T-helper 1 cell treated with Interleukin-12 subunit alpha and Interleukin-12 subunit beta and Interleukin-4 antibody, amounts not matched to agents 30 μg/mL and 1 μg/mL, for 36 hours (primary cell): ENCODE measurements around the gene ADAP1.

ENCODE experiments used
- H3K27ac Mint-ChIP-seq: one replicate; pipeline ENCODE4 v1.8.0; 2021; ENCODE audit warnings: mild to moderate bottlenecking, mixed read lengths
- H3K27me3 Mint-ChIP-seq: one replicate; pipeline ENCODE4 v1.8.0; 2021; ENCODE audit warnings: low read depth, mixed read lengths
- H3K36me3 Mint-ChIP-seq: one replicate; pipeline ENCODE4 v1.8.0; 2021; ENCODE audit warnings: low read depth, mixed read lengths
- H3K4me1 Mint-ChIP-seq: one replicate; pipeline ENCODE4 v1.8.0; 2021; ENCODE audit warnings: low read depth, mixed read lengths
- H3K4me3 Mint-ChIP-seq: one replicate; pipeline ENCODE4 v1.8.0; 2021; ENCODE audit warnings: mild to moderate bottlenecking, moderate library complexity, mixed read lengths
- H3K9me3 Mint-ChIP-seq: one replicate; pipeline ENCODE4 v1.8.0; 2021; ENCODE audit warnings: mixed read lengths

The ADAP1 gene

DNA sequence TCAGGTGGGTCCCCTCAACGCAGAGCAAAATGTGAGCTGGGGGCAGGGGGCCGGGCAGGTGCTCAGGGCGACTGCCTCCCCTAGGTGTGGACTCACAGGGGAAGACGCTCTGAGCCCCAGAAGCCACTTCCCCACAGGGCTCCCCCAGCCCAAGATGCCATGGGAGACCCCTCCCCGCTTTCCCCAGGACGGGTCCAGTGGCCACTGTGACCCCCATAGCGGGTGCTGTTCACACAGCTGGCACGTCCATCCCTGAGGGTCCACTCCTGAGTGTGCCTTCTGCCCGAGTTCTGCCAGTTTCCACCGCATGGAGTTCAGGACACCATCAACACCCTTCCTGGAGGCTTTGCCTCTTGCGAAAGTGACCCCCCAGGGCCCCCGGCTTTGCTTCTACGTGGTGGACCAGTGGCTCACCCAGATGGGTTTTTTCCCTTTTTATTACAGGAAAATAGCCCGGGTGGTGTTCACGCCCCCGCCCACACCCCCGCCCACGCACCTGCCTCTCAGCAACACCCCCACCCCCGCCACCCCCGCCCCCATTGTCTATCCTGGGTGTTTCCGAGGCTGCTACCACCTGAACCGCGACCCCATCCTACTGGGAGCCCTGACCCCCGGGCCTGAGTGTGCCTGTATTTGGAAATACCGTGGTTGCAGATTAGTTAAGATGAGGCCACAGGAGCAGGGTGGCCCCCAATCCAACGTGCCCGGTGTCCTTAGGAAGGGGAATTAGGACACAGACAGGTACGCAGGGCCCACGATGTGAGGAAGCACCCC lies 32.0 kb downstream of the ADAP1 start:
- H3K9me3 Mint-ChIP-seq, result no peaks in the 10 kb centered on the region
- H3K27me3 Mint-ChIP-seq, result no peaks in the 10 kb centered on the region
- H3K4me3 Mint-ChIP-seq, result peak overlapping the region; percentile 77
- H3K36me3 Mint-ChIP-seq, result peaks cover 2% of the 10 kb centered on the region
- H3K4me1 Mint-ChIP-seq, result peaks cover 18% of the 10 kb centered on the region
- H3K27ac Mint-ChIP-seq, result peak overlapping the region; percentile 87

DNA sequence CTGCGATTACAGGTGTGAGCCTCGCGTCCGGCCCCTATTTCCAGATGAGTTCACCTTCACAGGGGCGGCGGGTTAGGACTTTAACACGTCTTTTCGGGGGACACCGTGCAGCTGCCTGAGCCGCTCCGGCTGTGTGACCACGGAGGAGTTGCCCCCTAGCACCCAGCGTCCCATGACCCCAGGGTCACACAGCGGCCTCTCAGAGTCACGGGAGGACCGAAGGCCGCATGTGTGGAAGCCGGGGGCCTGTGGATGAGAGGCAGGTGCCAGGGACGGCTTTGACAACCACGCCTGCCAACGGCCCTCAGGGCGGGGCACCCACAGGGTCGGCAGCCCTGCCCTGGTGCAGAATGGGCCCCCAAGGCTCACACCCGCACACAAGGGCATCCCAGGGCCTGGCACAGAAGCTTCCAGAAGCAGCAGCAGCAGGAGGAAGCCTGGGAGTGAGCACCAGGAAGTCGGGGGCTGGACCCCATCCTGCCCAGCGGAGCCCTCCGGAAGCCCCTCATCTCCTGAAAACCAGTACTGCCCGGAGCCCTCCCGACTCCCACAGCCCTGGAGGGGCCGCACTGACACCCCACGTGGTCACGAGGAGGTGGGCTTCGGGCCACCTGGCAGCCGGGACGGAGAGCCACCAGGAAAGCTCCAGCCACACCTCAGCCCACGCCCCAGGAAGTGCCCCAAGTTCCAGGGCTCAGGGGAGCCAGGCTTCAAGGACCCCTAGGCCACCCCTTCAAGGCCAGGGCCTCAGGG lies 32.7 kb downstream of the ADAP1 start:
- peak overlapping the region; percentile 62 for H3K27ac Mint-ChIP-seq

DNA sequence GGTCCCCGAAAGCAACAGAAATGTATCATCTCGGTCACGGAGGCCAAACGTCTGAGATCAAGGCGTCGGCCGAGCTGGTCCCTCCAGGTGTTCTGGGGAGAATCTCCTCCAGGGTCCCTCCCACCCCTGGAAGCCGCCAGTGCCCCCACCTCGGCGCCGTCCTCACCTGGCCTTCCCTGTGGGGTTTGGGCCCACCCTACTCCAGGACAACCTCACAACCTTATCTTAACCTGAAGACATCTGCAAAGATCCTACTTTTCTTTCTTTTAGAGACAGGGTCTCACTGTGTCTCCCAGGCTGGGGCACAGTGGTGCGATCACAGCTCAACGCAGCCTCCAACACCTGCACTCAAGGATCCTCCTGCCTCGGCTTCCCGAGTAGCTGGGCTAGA lies 33.4 kb downstream of the ADAP1 start:
- H3K27me3 Mint-ChIP-seq, result no peaks in the 10 kb centered on the region
- H3K27ac Mint-ChIP-seq, result peak overlapping the region; percentile 62
- H3K4me3 Mint-ChIP-seq, result no peak overlapping the region
- H3K4me1 Mint-ChIP-seq, result peaks cover 18% of the 10 kb centered on the region
- H3K9me3 Mint-ChIP-seq, result no peaks in the 10 kb centered on the region
- peaks cover 2% of the 10 kb centered on the region for H3K36me3 Mint-ChIP-seq

More for the DNA sequence above, 32.7 kb downstream of the ADAP1 start:
- H3K27me3 Mint-ChIP-seq, result no peaks in the 10 kb centered on the region
- H3K4me3 Mint-ChIP-seq, result no peak overlapping the region
- peaks cover 2% of the 10 kb centered on the region for H3K36me3 Mint-ChIP-seq
- peaks cover 18% of the 10 kb centered on the region for H3K4me1 Mint-ChIP-seq
- H3K9me3 Mint-ChIP-seq, result no peaks in the 10 kb centered on the region

DNA sequence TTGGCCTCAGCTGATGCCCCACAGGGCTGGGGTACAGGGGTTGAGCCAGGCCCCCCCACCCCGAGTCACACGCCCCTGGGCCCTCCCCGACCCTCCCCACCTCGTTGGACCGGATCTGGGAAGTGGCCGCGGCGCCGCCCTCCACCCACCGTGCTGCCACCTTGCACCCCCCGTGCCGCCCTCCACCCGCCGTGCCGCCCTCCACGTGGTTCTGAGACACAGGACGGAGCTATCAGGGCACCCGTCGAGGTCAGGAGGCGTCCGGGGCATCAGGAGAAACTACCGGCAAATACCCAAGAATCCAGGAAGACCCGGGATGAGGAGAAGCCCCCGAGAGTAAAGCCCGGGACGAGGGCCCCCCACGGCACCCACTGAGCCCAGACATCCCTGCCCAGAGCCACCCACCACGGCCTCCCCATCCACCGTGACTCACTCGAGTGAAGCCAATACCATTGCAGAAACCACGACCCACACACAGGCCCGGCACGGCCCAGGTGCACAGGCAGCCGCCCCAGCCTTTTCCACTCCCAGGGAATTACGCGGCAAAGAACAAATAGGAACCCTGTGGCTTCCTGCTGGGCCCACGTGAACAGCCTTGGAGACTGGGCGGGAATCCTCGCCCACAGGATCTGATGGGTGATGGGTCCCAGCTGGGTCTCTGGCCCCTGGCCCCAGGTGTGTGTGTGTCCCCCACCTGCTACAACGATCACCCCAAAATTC lies 34.0 kb downstream of the ADAP1 start:
- Mint-ChIP-seq H3K9me3 (no peaks in the 10 kb centered on the region), H3K4me3 (no peak overlapping the region), H3K36me3 (peaks cover 2% of the 10 kb centered on the region), H3K27ac (peak overlapping the region; percentile 62), H3K4me1 (peaks cover 18% of the 10 kb centered on the region), H3K27me3 (no peaks in the 10 kb centered on the region)

DNA sequence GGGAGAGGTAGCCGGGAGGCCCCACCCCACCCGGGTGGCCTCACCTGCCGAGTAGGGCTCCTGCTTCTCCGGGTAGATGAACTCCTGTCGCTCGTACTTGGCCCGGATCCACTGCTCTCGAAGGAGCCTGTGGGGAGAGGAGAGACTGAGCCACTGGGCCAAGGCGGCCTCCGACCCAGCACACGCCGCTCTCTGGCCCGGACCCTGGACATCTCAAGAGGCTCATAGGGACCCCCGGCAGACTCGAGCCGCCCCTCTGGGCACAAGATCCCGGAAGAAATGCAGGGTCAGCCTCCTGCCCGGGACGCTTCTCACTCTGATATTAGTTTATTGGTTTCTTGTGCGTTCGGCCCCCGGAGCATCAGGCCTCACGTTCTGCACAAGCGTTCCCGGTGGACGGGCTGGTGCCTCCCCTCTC lies 34.5 kb downstream of the ADAP1 start:
- peaks cover 18% of the 10 kb centered on the region for H3K4me1 Mint-ChIP-seq
- H3K36me3 Mint-ChIP-seq, result peaks cover 2% of the 10 kb centered on the region
- H3K27me3 Mint-ChIP-seq, result no peaks in the 10 kb centered on the region
- H3K4me3 Mint-ChIP-seq, result no peak overlapping the region
- H3K27ac Mint-ChIP-seq, result no peak overlapping the region
- H3K9me3 Mint-ChIP-seq, result no peaks in the 10 kb centered on the region

DNA sequence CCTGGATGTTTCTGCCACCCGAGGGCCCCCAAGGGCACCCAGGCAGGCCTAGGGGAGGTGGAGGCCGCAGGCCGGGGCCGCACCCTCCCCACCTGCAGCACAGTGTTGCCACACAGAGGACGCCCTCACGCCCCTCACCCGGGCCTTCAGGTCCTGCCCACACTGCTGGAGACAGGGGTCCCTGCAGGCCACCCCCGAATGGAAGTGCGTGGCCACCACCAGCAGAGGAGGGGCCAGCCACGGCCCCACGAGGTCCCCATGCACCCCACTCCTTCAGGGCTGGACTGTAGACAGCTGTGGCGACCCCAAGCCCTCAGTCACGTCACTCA lies 35.4 kb downstream of the ADAP1 start:
- no peaks in the 10 kb centered on the region for H3K27me3 Mint-ChIP-seq
- H3K36me3 Mint-ChIP-seq, result peaks cover 2% of the 10 kb centered on the region
- H3K4me1 Mint-ChIP-seq, result peaks cover 15% of the 10 kb centered on the region
- no peaks in the 10 kb centered on the region for H3K9me3 Mint-ChIP-seq
- no peak overlapping the region for H3K4me3 Mint-ChIP-seq
- no peak overlapping the region for H3K27ac Mint-ChIP-seq

DNA sequence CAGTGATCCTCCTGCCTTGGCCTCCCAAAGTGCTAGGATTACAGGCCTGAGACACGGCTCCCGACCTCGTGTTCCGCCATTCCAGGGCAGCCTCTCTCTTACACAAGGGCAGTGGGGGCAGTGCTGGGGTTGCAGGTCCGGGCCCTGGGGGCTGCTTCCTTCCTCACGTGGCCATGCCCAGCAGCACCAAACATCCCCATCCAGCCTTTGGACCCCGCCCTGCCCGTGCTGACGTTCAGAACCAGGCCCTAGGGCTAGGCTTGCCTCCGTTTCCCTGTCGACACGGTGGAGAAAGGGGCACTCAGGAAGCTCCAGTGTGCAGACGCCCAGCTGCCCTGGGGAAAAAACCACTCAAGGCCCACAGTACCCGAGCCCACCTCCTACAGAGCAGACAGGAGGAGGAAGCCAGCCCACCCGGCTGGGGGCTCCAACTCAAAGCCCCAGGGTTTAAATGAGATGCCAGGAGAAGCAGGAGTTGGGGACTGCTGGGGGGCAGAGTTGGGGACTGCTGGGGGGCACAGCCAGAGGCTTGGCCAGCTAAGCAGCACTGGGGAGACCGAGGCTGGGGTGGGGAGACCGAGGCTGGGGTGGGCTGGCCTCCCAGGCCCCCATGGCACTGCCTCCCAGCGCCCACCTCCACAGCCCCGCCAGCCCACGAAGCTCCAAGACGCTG lies 35.9 kb downstream of the ADAP1 start:
- H3K9me3 Mint-ChIP-seq, result no peaks in the 10 kb centered on the region
- peaks cover 15% of the 10 kb centered on the region for H3K4me1 Mint-ChIP-seq
- no peak overlapping the region for H3K27ac Mint-ChIP-seq
- peaks cover 2% of the 10 kb centered on the region for H3K36me3 Mint-ChIP-seq
- no peak overlapping the region for H3K4me3 Mint-ChIP-seq
- H3K27me3 Mint-ChIP-seq, result no peaks in the 10 kb centered on the region

DNA sequence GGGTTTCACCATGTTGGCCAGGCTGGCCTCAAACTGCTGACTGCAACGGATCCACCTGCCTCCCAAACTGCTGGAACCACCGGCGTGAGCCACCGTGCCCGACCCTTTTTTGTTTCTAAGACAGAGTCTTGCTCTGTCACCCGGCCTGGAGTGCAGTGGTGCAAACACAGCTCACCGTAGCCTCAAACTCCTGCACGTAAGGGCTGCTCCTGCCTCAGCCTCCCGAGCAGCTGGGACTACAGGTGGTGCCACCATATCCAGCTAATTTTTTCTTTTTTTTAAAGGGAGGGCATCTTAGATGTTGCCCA lies 36.4 kb downstream of the ADAP1 start:
- Mint-ChIP-seq H3K4me3 (no peak overlapping the region), H3K27ac (no peak overlapping the region), H3K27me3 (no peaks in the 10 kb centered on the region), H3K4me1 (peaks cover 12% of the 10 kb centered on the region), H3K36me3 (peaks cover 2% of the 10 kb centered on the region), H3K9me3 (no peaks in the 10 kb centered on the region)

DNA sequence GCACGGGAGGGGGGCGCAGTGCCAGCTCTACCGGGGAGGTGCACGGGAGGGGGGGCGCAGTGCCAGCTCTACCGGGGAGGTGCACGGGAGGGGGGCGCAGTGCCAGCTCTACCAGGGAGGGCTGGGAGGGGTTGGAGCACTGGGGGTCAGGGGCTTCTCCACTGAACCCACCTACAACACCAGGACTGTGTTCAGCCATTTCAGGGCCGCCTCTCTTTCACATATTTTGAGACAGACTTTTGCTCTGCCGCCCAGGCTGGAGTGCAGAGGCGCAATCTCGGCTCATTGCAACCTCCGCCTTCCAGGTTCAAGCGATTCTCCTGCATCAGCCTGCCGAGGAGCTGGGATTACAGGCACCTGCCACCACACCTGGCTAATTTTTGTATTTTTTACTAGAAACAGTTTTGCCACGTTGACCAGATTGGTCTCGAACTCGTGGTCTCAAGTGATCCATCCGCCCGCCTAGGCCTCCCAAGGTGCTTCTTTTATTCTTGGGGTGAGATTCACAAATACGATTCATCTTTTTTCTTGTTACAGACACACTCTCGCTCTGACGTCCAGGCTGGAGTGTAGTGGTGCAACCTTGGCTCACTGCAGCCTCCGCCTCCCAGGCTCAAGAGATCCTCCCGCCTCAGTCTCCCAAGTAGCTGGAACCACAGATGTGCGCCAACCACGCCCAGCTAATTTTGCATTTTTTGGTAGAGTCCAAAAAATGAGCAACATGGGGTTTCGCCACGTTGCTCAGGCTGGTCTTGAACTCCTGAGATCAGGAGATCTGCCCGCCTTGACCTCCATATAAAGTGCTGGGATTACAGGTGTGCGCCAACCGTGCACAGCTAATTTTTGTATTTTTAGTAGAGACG lies 37.0 kb downstream of the ADAP1 start:
- Mint-ChIP-seq H3K27ac (no peak overlapping the region), H3K4me3 (no peak overlapping the region), H3K4me1 (peaks cover 9% of the 10 kb centered on the region), H3K9me3 (no peaks in the 10 kb centered on the region), H3K27me3 (no peaks in the 10 kb centered on the region), H3K36me3 (peaks cover 2% of the 10 kb centered on the region)

DNA sequence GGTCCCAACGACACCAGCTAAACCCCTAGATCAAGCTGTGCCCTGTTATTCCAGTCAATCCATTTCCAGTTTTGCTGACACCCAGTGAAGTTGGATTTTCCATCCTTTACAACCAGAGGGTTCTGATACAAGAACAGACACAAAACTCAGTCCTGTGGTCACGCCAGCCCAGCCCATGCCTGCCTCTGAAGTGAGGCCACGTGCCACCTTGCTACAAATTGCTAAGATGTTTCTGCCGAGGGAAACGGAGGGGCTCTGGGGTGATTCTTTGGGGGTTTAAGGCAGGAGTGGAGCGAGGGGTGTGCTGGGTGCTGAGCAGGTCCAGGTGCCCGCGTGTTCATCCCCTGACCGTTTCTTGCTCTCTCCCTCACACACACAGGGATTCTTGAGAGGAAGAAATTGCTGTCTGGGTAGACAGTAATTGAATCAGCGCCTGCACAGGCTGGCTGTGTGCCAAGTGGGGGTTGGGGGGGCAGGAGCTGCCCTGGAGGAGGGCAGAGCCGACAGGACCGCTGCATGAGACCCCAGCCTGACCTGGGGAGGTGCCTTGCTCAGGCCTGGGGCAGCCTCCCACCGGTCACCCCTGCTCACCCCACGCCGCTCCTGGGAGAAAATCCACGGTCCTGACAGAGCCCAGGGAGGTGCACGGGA lies 38.1 kb downstream of the ADAP1 start:
- no peak overlapping the region for H3K27ac Mint-ChIP-seq
- peaks cover 6% of the 10 kb centered on the region for H3K4me1 Mint-ChIP-seq

DNA sequence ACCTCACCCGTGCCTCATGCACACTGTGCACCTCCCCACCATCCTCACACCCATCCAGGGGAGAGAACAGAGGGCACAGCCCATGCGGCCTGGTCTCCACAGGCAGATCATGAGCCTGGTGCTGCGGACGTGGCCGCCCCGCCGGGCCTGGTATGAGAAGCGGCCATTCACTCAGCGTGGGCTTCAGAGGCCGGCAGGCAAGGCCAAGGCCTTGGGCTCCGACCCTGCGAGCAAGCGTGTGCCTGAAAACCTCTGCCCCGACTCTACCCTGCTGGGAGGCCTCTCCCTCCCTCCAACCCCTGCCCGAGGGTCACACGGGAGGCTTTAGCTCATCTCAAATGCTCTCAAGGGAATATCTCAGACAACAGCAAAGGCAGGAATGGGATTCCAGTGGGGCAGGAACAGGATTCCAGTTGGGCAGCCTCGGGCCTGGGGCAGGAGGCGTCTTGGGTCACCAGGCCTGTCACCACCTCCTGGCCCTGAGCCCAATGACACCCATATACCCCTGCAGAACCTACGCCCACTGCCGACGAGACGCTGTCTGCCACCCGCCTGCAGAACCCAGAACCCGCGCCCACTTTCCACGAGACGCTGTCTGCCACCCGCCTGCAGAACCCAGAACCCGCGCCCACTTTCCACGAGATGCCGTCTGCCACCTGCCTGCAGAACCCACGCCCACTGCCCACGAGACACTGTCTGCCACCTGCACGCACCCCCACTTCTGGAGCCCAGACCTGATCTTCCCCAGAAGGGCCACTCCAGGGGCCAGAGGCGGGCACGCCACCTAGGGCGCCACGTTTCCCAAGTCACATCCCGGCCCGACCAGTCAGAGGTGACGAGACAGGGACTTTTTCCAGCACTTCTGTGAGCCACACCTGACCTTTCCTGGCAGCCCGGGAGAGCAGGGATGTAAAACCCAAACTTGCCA lies 38.9 kb downstream of the ADAP1 start:
- no peaks in the 10 kb centered on the region for H3K27me3 Mint-ChIP-seq
- peaks cover 2% of the 10 kb centered on the region for H3K36me3 Mint-ChIP-seq
- peaks cover 2% of the 10 kb centered on the region for H3K4me1 Mint-ChIP-seq
- H3K9me3 Mint-ChIP-seq, result no peaks in the 10 kb centered on the region
- no peak overlapping the region for H3K4me3 Mint-ChIP-seq
- no peak overlapping the region for H3K27ac Mint-ChIP-seq

More for the DNA sequence above, 38.1 kb downstream of the ADAP1 start:
- no peaks in the 10 kb centered on the region for H3K9me3 Mint-ChIP-seq
- H3K4me3 Mint-ChIP-seq, result no peak overlapping the region
- H3K36me3 Mint-ChIP-seq, result peaks cover 2% of the 10 kb centered on the region
- no peaks in the 10 kb centered on the region for H3K27me3 Mint-ChIP-seq

DNA sequence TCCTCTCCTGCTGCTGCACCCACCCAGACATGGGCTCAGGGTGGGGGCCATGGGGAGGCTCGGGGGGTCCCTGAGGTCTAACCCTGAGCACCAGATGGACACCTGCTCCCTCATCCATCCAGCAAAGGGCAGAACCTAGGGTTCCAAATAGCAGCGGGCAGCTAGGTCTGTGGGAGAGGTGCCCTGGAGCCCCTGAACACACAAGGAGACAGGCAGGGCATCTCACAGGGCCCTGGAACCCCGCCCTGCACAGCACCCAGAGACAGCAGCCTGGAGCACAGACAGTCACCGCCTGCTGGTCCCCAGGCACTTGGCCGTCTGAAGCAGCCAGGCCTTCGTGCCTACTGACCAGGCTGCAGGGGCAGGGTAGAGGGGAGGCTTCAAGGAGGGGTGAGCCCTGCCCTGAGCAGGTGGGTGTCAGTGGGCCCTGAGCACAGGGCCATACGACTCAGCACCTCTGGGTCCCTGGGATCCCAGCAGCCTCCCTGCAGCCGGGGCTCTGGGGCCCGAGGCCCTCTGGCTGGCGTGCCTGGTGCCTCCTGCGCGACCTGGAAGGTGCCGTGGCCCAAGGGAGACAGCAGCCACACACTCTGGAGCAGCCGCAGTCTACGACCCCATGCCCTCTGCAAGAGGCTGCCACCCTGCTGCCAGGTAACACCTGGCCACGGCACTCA lies 39.8 kb downstream of the ADAP1 start:
- H3K4me3 Mint-ChIP-seq, result no peak overlapping the region

More for the DNA sequence above, 39.8 kb downstream of the ADAP1 start:
- H3K27me3 Mint-ChIP-seq, result no peaks in the 10 kb centered on the region
- H3K9me3 Mint-ChIP-seq, result no peaks in the 10 kb centered on the region
- H3K36me3 Mint-ChIP-seq, result peaks cover 2% of the 10 kb centered on the region
- H3K27ac Mint-ChIP-seq, result no peak overlapping the region
- H3K4me1 Mint-ChIP-seq, result peaks cover 2% of the 10 kb centered on the region
